Left lung (tissue), 10 donors: Measurements from ENCODE around the gene SLC26A11. TPM values are rescaled to one million over a fixed set of nuclear protein-coding genes. Genes with fewer than 3 reads are reported as not detected.
"Not testable (repeated sequence)": the region's sequence is repeated elsewhere in the genome, so short reads cannot be mapped to it uniquely, and the experiment has no call there.

Experiments used
- ATAC-seq: fragments of 200-7000 bp; cut with Tn5 transposase; one replicate; pipeline ENCODE4 v1.9.1; 2020; ENCODE audit warnings: moderate library complexity
- DNase-seq, 4 donors: peaks; one replicate each; pipeline ENCODE4 v3.0.0-alpha.2; 2013 to 2020
- H3K27ac ChIP-seq, 2 donors: fragments of 200-600 bp; sonication (generic) in 1 of 2; one replicate each; pipeline versions ENCODE4 v1.5.0 to v1.8.0; 2020 to 2021
- H3K27me3 ChIP-seq, 2 donors: fragments of 200-600 bp; sonication (generic) in 1 of 2; one replicate each; pipeline versions ENCODE4 v1.5.0 to v1.8.0; 2020 to 2021
- H3K36me3 ChIP-seq, 2 donors: fragments of 200-600 bp; sonication (generic) in 1 of 2; one replicate each; pipeline versions ENCODE4 v1.5.0 to v1.8.0; 2020 to 2021
- H3K4me1 ChIP-seq, 2 donors: fragments of 200-600 bp; one replicate each; pipeline ENCODE4 v1.8.0; 2021
- H3K4me3 ChIP-seq, 2 donors: fragments of 200-600 bp; sonication (generic) in 1 of 2; one replicate each; pipeline versions ENCODE4 v1.5.0 to v1.8.0; 2020 to 2021; ENCODE audit warnings: mild to moderate bottlenecking in 1 of 2
- H3K9me3 ChIP-seq, 2 donors: fragments of 200-600 bp; sonication (generic) in 1 of 2; one replicate each; pipeline versions ENCODE4 v1.5.0 to v1.8.0; 2020 to 2021
- intact Hi-C, 2 donors: fragments of 100-400 bp; cut with DNase I; formaldehyde crosslinking; loops; one replicate each; pipeline versions ENCODE4 v1.11.2 to v1.14.2; 2022
- polyA plus RNA-seq, 6 donors: library from polyadenylated mRNA; unstranded; fragments of 120-200 nt; gene quantifications; one replicate each; pipeline ENCODE4 v1.2.1, GENCODE V29; 2013; ENCODE audit not compliant: insufficient read length in 6 of 6
- total RNA-seq, 2 donors: library from RNA; stranded (reverse); fragmentation: NEBNext Ultra II Directional; extraction: Animal tissue kit (Norgen Biotek cat#: 25700); gene quantifications; one replicate each; pipeline ENCODE4 v1.2.1, GENCODE V29; 2021
- TF ChIP-seq, protein P1 (sequence below), 2 donors: fragments of 200-600 bp; sonication (generic) in 1 of 2; IDR thresholded peaks; one replicate each; pipeline versions ENCODE4 v1.5.0 to v1.8.0; 2021; ENCODE audit warnings: antibody characterized with exemption in 2 of 2
- donor health status: DM: no; HTN: yes; CAD: no.
- donor health status: DM: no; HTN: no; CAD: no.

SLC26A11 gene
- total and polyA plus RNA-seq, 8 donors, result 22.3 to 36.0 (median 24.6) TPM

DNA sequence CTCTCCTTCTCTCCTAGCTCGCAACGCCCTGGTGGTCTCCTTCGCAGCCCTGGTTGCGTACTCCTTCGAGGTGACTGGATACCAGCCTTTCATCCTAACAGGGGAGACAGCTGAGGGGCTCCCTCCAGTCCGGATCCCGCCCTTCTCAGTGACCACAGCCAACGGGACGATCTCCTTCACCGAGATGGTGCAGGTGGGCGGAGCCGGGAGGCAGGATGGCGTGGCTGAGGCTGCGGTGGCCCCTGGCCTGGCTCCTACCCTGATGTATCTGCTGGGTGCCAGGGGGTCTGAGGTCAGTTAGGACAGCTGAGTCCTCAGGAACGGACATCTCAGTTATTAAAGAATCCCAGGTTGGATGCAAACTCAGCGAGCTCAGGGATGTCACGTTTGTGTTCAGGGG is 16.7 kb downstream of the SLC26A11 start:
- TF ChIP-seq, protein P1, sequence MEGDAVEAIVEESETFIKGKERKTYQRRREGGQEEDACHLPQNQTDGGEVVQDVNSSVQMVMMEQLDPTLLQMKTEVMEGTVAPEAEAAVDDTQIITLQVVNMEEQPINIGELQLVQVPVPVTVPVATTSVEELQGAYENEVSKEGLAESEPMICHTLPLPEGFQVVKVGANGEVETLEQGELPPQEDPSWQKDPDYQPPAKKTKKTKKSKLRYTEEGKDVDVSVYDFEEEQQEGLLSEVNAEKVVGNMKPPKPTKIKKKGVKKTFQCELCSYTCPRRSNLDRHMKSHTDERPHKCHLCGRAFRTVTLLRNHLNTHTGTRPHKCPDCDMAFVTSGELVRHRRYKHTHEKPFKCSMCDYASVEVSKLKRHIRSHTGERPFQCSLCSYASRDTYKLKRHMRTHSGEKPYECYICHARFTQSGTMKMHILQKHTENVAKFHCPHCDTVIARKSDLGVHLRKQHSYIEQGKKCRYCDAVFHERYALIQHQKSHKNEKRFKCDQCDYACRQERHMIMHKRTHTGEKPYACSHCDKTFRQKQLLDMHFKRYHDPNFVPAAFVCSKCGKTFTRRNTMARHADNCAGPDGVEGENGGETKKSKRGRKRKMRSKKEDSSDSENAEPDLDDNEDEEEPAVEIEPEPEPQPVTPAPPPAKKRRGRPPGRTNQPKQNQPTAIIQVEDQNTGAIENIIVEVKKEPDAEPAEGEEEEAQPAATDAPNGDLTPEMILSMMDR (IDR thresholded peaks at IDR 0.05), result no peak
- ATAC-seq (no peak), DNase-seq (no peak)
- intact Hi-C loops, result no loop called here
- no peaks in the 10 kb centered on the region for H3K4me1 ChIP-seq
- no peak overlapping the region for H3K27ac ChIP-seq
- H3K9me3 ChIP-seq, result peaks cover 0 to 20% of the 10 kb centered on the region in 2 donors
- H3K36me3 ChIP-seq, result peaks cover 3 to 77% of the 10 kb centered on the region in 2 donors
- H3K4me3 ChIP-seq, result no peak overlapping the region
- H3K27me3 ChIP-seq, result no peaks in the 10 kb centered on the region

DNA sequence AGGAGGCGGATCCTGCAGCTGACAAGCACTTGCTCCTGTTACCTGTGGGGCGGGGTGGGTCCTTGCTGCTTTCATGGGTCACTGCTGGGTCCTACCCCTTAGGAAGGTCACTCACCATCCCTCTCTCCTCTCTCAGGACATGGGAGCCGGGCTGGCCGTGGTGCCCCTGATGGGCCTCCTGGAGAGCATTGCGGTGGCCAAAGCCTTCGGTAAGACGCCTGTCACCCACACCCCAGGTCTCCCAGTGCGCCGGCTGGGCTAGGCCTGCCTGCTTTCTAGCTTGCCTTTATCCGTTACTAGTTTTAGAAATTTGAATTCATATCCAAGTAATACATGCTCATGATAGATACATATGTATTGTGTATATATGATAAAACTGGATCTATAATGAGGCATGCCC is 17.2 kb downstream of the SLC26A11 start:
- Histone ChIP-seq H3K4me3 (no peak overlapping the region), H3K9me3 (peaks cover 0 to 15% of the 10 kb centered on the region in 2 donors), H3K4me1 (no peaks in the 10 kb centered on the region), H3K27me3 (no peaks in the 10 kb centered on the region), H3K27ac (no peak overlapping the region), H3K36me3 (peaks cover 3 to 77% of the 10 kb centered on the region in 2 donors)
- intact Hi-C loops, result no loop called here
- TF ChIP-seq, protein P1 (IDR thresholded peaks at IDR 0.05), result no peak
- DNase-seq, result peak in 1 of 4 donors; percentile 70
- no peak for ATAC-seq

GRCh38 chr17:80242505-80242904 is 22.3 kb downstream of the SLC26A11 start:
- Histone ChIP-seq H3K27me3 (no peaks in the 10 kb centered on the region), H3K36me3 (peaks cover 3 to 55% of the 10 kb centered on the region in 2 donors), H3K27ac (no peak overlapping the region), H3K4me3 (no peak overlapping the region), H3K9me3 (no peaks in the 10 kb centered on the region), H3K4me1 (no peaks in the 10 kb centered on the region)
- peak in 1 of 4 donors; percentile 33 for DNase-seq
- intact Hi-C loops, result no loop called here
- no peak for ATAC-seq
- TF ChIP-seq, protein P1 (IDR thresholded peaks at IDR 0.05), result no peak

DNA sequence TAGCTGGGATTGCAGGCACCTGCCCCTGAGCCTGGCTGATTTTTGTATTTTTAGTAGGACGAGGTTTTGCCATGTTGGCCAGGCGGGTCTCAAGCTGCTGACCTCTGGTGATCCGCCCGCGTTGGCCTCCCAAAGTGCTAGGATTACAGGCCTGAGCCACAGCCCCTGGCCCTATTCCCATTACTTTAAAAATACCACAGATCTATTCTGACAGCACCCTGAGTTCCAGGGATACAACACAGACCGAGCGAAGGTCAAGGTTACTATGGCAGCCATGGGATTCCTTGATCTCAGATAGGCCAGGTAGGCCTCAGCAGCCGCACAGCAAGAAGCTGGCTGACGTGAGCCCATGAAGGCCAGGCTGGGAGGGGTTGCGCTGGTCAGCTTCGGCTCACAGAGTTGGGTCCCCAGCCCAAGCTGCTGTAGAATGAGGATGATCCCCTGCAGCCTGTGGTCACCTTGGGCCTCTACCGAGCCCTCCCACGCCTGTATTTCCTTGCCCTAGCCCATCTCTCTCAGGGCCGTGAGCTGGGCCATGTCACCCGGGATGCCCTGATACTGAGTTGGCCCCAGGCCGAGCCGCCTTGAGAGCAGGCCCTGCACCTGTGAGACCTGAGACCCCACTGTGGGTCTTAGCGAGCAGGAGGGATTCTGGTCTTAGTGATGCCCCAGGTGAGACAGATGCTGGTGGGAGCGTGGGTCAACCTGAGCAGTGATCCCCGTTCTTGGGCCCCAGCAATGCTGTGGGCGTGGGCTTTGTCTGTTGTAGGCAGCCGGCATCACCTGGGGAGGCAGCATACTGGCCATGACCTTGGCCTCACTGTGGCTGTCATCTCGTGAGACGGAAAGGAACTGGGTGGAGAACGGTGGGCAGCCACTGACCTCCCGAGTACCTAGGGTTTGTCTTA is 23.6 kb downstream of the SLC26A11 start:
- Histone ChIP-seq H3K4me3 (no peak overlapping the region), H3K27me3 (no peaks in the 10 kb centered on the region), H3K9me3 (no peaks in the 10 kb centered on the region), H3K27ac (no peak overlapping the region), H3K4me1 (no peaks in the 10 kb centered on the region), H3K36me3 (peaks cover 3 to 52% of the 10 kb centered on the region in 2 donors)
- DNase-seq (peak in 1 of 4 donors; percentile 51), ATAC-seq (no peak)
- TF ChIP-seq, protein P1 (IDR thresholded peaks at IDR 0.05), result no peak
- intact Hi-C loops, result no loop called here

GRCh38 chr17:80244448-80244847 is 24.2 kb downstream of the SLC26A11 start:
- H3K9me3 ChIP-seq, H3K4me3 ChIP-seq, H3K27ac ChIP-seq, H3K27me3 ChIP-seq, intact Hi-C loops, ATAC-seq, H3K4me1 ChIP-seq: not testable (repeated sequence)
- DNase-seq, result peak in 1 of 4 donors; percentile 21
- peaks cover 3 to 52% of the 10 kb centered on the region in 2 donors for H3K36me3 ChIP-seq
